Head of caudate nucleus (tissue), 42 donors: ENCODE measurements around the gene CRYGN.

Source experiments
- DNase-seq, 42 donors: peaks; one replicate each; pipeline versions ENCODE4 v3.0.0 to v3.0.0-alpha.2; 2020 to 2021; ENCODE audit warnings: mixed read lengths in 7 of 42
- intact Hi-C: fragments of 100-400 bp; cut with DNase I; formaldehyde crosslinking; loops from one replicate; pipeline ENCODE4 v1.15.0; 2022

Gene CRYGN

DNA sequence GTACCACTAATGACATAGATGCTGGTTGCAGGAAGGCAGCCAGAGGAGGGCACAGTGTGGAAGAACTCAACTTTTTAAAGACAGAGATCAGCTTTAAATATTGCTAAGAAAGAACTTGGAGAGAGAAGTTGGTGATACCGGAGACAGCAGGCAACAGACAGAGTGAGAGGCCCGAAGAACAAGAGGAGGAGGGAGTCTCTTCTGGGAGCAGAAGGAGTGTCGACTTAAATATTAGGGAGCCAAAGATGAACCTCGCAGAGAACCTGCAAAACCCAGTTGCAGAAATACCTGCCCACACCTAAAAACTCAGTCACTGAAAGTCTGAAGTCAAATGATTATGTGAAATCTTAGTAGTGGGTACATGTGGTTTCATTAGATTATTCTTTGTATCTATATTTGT lies 26.7 kb downstream of the CRYGN start:
- intact Hi-C loops = no loop called here
- peak in 8 of 42 donors; percentile 12 to 67 (median 42) for DNase-seq

DNA sequence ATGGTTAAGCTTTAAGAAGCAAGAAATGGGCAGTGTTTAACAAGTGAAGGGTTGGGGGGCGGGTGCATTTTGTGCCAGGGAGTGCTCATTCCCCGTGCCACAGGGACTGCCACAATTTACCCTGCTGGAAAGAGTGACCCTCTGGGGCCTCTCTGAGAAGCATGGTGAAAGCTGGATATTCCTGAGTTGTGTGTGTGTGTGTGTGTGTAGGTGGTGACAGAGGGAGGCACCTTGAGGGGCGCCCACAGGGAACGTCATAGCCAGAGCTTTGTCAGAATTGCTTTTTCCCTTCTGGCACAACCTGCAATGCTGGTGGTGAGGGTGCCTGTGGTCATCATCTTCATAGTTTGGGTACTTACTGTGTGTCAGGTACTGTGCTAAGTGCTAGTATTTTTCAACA lies 27.6 kb downstream of the CRYGN start:
- no peak for DNase-seq
- intact Hi-C loops = no loop called here

DNA sequence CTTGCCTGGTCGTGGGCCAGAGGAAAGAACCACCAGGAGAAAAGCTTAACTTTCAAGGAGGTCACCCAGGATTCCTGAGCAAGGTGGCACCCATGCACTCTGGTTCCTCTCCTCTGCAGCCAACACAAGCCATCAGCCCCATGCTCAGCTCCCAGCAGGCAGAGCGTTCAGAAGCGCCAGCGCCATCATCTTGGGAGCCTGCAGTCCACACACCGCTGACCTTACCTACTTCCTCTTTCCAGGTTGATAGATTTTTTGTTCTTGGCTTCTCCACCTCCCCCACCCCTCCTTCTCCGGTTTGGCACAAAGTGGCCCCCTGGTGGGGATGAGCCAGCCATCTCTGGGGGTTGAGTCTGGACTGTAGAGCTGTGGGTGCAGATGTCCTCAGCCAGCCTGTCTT lies 28.4 kb downstream of the CRYGN start:
- intact Hi-C loops = no loop called here
- no peak for DNase-seq

- intact Hi-C loops = no loop called here
- peak in 11 of 42 donors; percentile 10 to 49 (median 26) for DNase-seq
Observed at GRCh38 chr7:151410405-151411390, 29.2 kb downstream of the CRYGN start.

GRCh38 chr7:151409667-151410404 lies 30.1 kb downstream of the CRYGN start, which contains the start of gene WDR86:
Gene WDR86 (minus strand): TSS chr7:151410038. CDS start chr7:151409589, 449 bp downstream.
- DNase-seq = no peak
- intact Hi-C loops = no loop called here

DNA sequence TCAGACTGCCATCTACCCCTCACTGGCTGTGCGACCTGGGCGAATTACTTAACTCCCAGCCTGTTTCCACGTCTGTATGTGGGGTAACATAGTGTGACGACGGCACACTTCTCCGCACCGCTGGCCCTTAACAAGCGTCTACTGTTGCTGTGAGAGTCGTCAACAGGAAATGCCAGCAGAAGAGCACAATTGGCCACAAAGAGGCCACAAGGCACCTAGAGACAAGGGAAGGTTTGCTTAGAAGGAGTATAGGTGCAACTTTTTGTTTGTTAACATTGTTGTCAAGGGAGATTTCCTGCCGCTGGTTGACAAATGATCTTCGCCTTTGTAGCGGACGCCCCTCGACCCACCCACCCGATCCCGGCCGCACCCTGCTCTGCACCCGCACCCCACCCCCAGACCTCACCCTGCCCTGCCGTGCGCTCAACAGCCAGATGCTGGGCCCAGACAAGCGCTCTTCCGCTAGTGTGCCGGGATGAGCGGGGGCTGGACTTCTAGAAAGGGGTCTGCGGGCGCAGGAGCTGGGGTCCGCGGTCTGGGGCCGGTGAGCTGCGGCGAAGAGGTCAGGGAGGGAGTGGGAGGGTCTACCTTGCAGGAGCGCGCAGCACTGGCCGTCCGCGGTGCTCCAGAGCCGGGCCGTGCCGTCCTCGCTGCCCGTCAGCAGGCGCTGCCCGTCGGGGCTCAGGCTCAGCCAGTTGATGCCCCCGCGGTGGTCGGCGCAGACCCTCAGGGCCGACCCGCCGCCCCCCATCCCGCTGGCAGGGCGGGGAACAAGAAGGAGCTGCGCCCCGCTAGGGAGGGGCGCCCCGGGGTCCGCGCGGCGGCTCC lies 30.9 kb downstream of the CRYGN start:
- DNase-seq = no peak
- intact Hi-C loops = no loop called here

- no peak for DNase-seq
- intact Hi-C loops = no loop called here
Observed at GRCh38 chr7:151408498-151408838, 31.5 kb downstream of the CRYGN start.

DNA sequence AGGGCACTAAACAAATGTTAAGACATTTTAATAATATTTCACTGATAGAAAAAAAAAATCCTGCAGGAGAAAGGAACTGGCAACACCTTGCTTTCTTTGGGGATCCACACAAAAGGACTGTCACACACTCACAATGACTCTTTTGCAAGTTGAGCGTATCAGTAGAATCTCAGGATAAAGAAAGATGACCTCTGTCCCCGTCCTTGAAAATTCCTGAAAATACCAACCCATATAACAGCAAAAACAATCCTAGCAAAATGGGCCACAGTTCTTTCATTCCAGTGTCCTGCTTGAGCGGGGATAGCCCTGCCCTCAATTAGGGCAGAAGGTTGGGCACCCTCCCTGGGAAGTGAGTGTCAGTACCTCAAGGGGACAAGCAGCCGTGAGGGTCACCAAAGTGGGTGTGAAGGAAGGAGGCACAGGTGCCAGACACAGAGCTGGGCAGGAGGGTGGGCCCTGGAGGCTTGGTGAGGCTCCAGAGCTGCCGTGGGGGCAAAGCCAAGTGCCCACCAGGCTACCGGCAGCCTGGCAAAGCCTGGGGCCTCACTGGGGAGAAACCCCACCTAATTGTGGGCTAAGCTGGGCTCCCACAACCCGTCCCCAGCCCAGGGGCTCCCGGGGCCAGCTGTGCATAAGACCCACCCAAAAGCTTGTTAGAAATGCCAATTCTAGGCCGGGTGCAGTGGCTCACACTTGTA lies 32.9 kb downstream of the CRYGN start:
- no peak for DNase-seq
- intact Hi-C loops = no loop called here

DNA sequence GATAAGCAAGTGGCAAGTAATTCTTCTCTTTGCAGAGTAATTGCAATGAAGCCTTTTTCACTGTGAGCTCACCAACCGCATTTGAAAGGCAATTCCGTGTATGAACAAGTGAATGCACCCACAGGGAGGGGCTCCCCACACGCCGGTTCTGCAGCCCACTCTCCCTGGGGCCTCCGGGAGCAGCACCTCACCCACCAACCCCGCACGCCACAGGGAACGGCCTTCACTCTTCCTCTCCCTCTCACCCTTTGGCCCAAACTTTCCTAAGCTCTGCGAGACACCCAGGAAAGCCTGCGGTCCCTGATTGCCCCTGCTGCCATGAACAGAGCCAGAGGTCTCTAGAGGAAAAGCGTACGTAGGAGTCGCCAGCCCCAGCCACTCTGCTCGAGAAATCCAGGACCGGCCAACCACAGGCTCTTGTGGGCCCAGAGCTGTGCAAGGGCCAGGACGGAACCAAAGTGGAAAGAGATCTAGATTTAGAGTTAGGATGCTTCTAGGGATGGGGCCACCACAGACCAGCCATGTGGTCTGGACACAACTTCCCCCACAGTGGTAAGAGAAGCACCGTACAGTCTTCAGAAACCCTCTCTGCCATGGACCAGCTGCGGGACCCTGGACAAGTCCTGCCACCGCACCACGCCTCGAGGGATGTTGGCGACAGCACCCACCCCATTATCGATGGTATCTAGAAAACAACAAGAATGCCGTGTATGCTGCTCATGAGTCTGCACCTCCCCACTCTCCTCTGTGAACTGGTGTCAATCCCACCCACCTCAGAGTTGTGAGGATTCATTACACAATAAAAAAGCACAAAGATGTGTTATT lies 33.7 kb downstream of the CRYGN start:
- intact Hi-C loops = no loop called here
- DNase-seq = no peak

DNA sequence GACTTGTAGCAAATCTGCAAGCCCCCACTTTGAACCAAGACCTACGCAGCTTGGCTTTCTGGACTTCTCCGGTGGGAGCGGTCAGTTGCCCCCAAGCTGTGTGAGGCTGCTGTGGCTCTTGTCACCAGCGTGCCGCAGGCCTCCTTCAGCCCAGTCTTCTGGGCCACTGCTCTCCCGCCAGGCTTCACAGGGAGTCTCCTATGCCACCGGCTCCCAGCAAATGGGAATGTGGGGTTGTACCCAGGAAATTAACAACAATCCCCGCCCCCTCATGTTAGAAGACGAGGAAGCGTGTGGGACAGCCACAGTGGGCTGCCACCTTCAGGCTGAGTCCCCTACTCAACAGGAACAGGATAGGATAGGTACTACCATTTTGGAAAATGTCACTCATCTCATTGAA lies 34.4 kb downstream of the CRYGN start:
- intact Hi-C loops = no loop called here

DNA sequence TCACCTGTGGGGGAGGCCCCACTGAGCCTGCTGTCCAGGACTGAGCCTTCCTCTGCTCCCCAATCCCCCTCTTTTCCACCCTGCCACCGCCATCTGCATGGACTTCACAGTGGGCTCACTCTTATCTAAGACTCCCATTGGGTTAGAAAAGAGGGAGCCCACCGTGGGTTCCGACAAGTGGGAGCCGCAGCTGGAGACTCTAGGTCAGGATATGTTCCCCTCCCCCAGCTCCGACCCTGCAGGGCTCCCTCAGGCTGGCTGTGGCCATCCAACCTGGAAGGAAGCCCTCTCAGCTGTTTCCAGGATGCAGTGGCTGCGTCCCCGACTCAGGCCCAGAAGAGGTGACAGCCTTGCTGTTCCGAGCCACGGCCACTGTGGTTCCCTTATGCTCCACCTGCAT lies 34.9 kb downstream of the CRYGN start:
- intact Hi-C loops = no loop called here
- no peak for DNase-seq

More for the DNA sequence above, 34.4 kb downstream of the CRYGN start:
- no peak for DNase-seq

GRCh38 chr7:151404216-151405011 lies 35.5 kb downstream of the CRYGN start:
- no peak for DNase-seq
- intact Hi-C loops = no loop called here

DNA sequence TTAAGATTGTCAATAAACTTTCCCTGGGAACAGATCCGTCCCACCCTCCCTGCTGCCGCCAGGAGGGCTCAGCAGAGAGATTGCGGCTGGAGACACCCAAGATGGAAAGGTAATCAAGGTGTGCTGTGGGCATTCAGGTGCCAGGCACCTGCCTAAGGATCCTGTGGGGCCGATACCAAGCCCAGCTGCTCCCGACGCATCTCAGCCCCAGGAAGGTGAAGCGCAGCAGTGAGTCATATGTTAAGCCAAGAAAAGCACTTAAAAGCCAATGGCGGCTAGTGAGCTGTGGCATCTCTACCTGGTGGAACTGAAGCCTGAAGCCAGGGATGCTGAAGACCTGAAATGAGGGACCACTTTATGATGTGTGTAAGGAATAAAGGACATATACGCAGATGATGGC lies 36.2 kb downstream of the CRYGN start:
- no peak for DNase-seq
- intact Hi-C loops = no loop called here

GRCh38 chr7:151402029-151402835 lies 37.7 kb downstream of the CRYGN start:
- DNase-seq = no peak

DNA sequence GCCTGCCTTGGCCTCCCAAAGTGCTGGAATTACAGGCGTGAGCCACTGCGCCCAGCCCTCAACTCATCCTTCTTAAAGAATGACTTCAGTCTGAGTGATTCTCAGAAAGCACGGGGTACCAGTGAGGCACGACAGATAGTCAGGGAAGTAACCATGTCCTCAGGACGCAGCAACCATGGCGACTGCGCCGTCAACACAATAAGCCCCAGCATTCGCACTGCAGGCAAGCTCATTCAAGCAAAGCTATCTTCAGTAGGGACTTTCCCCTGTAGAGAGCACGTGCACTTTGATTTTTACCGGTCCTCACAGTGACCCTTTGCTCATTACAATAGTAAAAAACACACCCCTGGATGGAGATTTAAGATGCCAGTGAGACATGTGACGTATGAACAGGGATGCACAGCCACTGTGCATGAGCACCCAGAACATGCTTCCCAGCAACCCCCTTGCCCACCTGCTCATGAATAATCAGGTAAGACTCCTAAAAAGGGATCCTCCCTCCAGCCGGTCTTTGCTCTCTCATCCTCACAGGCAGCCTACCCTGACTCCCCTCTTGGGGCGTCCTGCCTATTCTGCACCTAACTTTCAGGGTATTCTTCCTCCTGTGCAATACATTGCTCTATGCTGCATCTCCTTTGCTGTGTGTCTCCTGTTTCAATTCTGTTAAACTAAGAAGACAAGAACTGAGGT lies 39.2 kb downstream of the CRYGN start:
- intact Hi-C loops = no loop called here
- DNase-seq = no peak

More at GRCh38 chr7:151402029-151402835, 37.7 kb downstream of the CRYGN start:
- intact Hi-C loops = no loop called here

GRCh38 chr7:151399906-151400305 lies 40.0 kb downstream of the CRYGN start:
- intact Hi-C loops = no loop called here
- no peak for DNase-seq
